Stimulated activated CD8-positive, alpha-beta memory T cell treated with anti-CD3 and anti-CD28 coated beads, Interleukin-15, amount 100 ng/mL, for 4 hours (primary cell): Measurements from ENCODE around the gene F8.
"Not testable (repeated sequence)": the region's sequence is repeated elsewhere in the genome, so short reads cannot be mapped to it uniquely, and the experiment has no call there.

ENCODE experiments used
- DNase-seq, 2 donors: peaks; one replicate each; pipeline ENCODE4 v3.0.0-alpha.2; 2020; ENCODE audit warnings: low read depth in 2 of 2

F8 gene

DNA sequence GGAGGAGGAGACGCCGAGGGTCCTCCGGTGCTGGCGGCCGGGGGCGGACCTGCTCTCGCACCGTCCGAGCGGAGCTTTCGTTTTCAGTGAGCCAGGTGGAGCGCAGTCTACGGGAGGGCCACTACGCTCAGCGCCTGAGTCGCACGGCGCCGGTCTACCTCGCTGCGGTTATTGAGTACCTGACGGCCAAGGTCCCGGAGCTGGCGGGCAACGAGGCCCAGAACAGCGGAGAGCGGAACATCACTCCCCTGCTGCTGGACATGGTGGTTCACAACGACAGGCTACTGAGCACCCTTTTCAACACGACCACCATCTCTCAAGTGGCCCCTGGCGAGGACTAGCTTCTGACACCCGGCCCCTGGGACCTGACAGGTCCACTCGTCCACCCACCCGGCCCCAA, 137.5 kb downstream of the F8 start:
- DNase-seq = not testable (repeated sequence)

DNA sequence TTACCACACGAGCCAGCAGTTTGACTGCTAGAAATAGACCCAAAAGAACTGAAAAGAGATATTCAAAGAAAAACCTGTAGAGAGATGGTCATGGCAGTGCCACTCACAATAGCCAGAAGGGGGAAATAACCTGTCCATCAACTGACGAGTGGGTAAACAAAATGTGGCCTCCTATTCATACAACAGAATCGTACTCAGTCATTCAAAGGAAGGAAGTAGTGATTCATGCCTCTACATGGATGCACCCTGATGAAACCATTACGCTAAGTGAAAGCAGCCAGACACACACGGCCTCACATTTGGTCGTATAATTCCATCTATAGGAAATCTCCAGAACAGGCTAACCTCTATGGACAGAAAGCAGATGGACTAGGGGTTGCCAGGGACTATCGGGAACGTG, 138.5 kb downstream of the F8 start:
- not testable (repeated sequence) for DNase-seq

DNA sequence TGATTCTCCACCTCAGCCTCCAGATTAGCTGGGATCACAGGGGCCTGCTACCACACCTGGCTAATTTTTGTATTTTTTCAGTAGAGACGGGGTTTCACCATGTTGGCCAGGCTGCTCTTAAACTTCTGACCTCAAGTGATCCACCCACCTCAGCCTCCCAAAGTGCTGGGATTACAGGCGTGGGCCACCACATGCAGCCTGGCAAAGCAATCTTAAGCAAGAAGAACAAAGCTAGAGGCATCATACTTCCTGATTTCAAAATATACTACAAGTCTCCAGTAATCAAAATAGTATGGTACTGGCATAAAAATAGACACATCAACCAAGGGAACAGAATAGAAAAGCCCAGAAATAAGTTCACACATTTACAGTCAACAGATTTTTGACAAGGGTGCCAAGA, 149.2 kb downstream of the F8 start:
- no peak for DNase-seq

DNA sequence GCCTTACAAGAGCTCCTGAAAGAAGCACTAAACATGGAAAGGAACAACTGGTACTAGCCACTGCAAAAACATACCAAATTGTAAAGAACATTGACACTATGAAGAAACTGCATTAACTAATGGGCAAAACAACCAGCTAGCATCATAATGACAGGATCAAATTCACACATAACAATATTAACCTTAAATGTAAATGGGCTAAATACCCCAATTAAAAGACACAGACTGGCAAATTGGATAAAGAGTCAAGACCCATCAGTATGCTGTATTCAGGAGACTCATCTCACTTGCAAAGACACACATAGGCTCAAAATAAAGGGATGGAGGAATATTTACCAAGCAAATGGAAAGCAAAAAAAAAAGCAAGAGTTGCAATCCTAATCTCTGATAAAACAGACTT, 154.0 kb downstream of the F8 start:
- not testable (repeated sequence) for DNase-seq

DNA sequence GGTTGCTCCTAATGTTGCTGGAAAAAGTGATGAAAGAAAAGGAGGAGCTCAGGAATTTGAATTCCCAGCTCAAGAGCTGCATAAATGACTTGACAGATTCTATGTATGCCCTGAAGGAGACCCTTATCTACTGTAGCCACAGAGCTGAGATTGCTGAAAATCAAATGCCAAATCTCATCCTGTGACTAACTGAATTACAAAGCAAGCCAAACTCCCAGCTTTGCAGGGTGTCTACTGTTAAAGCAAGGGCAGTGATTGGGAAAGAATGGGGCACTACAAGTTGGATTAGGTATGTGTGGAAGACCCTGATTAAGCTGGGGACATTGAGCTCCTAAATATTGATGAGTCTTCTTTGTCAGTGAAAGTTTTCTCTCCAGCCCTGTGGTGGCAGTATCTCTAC, 167.3 kb downstream of the F8 start:
- DNase-seq = no peak

DNA sequence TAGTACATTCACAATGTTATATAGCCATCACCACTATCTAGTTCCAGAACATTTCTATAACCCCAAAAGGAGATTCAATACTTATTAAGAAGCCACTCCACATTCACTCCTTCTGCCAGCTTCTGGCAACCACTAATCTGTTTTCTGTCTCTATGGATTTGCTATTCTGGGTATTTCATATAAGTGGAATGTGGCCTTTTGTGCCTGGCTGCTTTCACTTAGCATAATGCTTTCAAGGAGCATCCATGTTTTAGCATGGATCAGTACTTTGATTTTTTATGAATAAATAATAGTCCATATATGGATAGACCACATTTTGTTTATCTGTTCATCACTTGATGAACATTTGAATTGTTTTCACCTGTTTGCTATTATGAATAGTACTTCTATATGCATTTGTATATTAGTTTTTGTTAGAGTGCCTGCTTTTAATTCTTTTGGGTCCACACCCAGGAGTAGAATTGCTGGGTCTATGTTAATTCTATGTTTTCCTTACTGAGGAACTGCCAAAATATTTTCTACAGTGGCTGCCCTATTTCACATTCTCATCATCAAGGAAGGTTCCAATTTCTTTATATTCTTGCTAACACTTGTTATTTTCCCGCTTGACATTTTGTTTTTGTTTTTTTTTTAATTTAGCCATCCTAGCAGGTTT, 171.4 kb downstream of the F8 start:
- no peak for DNase-seq

DNA sequence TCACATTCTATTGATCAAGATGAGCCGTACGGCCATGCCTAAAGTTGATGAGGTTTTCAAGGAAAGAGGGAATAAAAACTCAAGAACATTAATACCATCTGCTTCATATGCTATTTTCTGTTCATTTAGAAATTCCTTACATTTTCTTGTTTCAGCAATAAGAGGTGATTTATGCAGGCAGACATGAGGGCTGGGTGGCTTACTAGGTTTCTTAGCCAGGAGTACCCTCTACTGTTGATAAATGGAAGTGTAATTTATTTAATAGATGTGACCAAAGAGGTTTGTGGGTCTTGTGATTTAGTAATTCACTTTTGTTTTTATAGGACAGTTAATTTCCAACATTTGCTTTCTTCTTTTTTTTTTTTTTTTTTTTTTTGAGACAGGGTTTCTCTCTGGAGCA, 181.7 kb downstream of the F8 start:
- DNase-seq = no peak

DNA sequence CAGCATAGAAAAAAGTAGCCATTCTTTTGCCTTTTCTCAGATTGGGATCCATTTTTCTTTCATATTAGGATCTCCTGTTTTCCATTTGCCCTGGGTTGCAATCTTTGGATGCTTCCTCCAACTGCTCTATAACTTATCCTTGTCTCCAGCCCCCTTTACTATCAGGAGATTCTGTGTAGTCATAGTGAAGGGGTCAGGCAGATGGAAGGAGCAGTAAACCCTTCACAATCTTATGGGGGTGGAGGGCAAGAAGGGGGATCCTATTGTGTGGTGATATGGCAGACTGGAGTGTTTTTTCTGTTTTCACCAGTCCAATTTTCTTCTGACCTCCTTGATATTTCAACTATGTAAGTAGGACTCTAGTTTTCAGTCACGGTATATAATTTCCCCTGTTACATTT, 186.4 kb downstream of the F8 start:
- DNase-seq = no peak

DNA sequence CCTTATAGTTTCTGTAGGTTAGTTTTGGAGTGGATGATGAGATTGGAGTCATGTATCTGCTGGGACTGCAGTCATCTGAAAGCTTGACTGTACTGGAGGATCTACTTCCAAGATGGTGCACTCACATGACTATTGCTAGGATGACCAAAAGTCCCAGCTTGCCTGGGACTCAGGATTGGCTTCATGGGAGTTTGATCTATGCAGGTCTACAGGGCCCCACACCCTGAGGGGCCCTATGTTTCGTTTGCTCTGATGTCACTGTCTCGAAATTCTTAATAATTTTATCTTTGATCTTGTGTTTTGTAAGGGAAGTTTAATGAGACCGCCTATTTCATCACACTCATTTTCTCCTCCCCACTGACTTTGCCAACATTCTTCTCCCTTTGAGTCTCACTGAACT, 188.0 kb downstream of the F8 start, which contains the start of gene SMIM9:
TSS of gene SMIM9 (minus strand) at position 101 of the 400 bp plus-strand sequence. CDS start 3,806 bp downstream, outside the sequence.
- DNase-seq = no peak

DNA sequence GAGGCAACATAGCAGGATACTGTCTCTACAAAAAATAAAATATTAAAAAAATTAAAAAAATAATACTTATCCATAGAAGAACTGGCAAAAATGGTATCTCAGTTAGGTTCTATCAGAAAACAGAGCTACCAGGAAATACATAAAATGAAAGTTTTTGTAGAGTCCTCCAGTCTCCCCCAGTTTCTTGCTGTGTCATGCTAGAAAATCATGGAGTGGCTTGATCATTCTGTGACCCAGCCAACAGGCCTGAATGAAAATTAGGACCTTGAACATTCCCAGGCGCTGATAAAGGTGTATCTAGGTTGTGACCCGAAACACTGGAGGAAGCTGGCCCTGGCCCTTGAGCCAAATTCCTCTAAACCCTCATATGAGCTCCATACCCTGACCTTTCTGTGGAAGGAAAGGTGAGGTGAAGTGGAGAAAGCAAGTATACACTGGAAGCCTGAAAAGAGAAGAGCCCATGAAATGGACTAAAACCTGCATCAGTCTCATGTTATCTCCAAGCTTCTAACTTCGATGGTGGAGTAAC, 188.7 kb downstream of the F8 start:
- DNase-seq = no peak

DNA sequence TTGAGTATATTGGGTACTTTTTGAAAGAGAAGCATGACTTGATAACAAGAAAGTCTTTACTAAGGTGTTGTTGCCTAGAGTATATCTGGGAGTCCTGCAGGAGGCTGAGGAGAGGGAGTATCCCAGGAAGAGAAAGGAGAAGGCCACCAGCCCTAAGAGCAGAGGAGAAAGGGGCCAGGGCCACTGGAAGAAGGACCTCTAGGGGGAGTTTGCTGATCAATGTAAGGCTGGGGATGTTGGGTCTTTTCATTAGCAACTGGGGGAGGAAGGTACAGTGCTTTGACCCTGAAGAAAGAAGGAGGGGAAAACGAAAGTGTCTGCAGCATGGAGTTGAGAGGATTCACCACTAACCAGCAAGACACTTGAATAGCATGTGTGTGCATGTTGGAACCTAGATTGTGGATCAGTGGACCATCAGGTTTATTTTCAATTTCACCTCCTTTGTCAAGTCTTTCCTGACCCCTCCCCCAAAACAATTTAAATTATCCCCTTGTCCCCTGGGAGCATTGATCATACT, 192.5 kb downstream of the F8 start:
- no peak for DNase-seq

DNA sequence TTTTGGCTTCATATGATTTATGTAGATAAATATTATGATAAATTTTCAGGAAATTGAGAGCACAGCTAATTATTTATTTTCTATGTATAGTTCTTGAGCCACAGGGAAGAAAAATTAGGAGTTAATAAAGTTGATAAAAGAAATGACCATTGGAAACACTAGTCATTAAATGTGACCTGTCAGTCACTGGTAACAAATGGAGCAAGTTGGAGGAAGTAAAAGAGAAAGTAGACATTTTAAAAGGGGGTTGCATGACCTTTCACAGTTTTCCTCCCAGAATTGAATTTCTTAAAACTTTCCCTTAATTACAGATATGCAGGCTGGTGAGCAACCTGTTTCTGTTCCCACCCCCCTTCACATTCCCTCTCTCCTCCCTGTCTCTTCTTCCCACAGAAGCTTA, 193.4 kb downstream of the F8 start:
- no peak for DNase-seq

DNA sequence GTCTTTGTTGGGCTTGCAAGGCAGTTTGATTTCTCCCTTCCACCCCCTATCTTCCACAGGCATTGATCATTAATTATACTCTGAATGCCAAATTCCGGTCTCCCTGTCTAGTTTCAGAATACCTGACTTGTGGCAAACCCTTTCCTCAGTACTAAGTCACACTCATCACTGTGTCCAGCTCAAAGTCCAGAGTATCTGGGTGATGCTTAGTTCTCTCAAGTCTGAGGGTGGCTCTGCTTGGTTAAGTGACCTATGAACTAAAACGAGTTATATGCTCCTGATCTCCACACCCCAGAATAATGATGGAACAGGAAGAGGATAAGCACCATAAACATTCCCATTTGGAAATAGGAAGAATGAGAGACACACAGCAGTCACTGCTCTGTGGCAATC, 194.5 kb downstream of the F8 start:
- DNase-seq = no peak

DNA sequence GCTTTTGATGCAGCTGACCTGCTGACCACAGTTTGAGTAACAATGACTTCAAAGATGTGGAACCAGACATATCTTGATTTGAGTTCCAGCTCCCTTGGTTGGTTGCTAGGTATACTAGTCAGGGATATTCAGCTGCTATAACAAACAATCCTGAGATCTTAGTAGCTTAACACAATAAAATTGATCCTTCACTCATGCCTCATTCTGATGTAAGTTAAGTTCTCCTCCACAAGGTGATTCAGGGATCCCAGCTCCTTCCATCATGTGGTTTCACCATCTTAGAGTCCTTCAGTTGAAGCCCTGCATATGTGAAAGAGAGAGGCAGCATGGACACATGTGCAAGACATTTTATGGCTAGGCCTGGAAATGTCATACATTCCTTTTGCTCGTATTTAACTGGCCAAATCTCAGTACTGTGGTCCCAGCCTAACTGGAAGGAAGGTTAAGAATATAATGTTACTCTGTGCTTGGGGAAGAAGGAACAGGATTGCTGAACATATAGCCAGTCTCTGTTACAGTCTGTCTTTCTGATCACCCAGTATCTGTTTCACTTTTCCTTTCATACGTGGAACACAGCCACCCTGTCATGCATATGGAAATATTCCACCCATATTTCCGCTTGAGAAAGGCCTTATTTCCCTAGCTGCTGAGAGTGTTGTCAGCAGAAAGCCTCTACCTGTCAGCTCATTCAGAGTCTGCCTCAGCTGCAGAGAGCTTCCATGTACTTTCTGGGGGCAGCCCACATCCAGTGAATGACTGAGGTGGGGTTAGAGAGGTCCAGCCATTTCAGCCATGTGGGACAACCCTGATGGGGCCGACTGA, 195.1 kb downstream of the F8 start:
- no peak for DNase-seq

DNA sequence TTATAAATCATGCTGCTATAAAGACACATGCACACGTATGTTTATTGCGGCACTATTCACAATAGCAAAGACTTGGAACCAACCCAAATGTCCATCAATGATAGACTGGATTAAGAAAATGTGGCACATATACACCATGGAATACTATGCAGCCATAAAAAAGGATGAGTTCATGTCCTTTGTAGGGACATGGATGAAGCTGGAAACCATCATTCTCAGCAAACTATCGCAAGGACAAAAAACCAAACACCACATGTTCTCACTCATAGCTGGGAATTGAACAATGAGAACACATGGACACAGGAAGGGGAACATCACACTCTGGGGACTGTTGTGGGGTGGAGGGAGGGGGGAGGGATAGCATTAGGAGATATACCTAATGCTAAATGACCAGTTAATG, 196.9 kb downstream of the F8 start:
- not testable (repeated sequence) for DNase-seq

DNA sequence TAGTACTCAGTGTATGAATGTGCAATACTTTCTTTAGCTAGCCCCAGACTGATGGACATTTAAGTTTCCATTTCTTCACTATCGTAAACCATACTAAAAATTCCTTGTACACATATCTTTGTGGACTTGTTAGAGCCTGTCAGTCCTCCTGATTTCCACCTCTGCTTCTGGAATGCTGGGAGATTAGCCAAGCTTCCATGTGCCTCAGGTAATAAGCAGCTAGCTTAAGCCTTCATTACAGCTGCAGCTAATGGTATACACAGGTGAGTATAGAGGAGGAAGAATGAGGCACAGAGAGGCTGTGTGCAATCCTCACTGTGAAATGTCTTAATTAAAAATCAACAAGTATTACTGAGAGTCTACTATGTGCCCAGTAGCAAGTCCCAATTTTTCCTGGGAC, 197.9 kb downstream of the F8 start:
- no peak for DNase-seq

DNA sequence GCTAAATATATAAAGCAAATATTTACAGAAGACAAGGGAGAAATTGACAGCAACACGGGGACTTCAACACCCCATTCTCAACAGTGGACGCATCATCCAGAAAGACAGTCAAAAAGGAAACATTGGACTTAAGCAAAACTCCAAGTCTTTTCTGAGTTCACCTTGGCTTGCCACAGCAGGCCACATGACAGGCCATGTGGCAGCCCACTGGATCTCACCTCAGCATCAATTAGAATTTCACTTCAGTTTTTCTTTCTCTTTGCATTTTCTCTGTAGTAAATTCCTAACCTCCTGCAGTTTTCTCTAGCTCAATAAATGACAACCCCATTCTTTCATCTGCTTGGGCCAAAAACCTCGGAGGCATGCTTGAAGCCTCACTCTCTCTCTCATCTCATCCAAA, 200.5 kb downstream of the F8 start:
- no peak for DNase-seq

DNA sequence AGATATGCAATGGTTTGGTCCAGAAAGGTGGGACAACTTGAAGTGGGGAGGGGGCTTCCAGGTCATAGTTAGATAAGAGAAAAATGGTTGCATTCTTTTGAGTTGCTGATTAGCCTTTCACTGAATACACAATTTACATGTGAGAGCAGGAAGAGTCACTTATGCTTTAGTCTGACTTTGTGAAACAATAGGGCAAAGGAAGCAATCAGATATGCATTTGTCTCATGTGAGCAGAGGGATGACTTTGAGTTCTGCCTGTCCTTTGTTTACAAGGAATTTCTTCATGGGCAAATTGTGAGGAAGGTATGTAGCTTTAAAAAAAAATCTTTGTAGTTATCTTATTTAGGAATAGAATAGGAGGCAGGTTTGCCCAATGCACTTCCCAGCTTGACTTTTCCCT, 201.0 kb downstream of the F8 start:
- no peak for DNase-seq

DNA sequence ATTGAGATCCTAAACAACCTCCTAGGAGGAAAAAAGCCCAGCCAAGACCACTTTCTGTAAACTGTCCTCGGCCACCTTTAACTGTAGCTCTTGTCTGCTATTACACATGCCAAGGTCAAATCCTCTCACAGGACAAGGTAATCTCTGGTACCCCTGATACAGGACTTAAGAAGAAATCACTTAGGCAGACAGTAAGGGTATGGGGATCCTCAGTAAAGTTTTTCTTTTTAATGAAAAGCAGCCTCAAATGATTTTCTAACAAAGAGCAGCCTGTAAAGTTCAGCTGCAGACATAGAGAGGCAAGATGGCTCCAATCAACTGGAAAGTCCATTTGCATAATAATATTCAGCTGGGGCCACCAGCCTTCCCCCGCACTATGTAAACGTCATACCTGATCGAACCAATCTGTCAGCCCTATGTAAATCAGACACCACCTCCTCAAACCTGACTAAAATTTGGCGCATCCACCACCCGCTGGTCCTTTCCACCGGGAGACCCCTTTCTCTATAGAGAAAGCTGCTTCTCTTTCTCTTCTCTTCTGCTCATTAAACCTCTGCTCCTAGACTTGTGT, 202.7 kb downstream of the F8 start:
- DNase-seq = no peak

DNA sequence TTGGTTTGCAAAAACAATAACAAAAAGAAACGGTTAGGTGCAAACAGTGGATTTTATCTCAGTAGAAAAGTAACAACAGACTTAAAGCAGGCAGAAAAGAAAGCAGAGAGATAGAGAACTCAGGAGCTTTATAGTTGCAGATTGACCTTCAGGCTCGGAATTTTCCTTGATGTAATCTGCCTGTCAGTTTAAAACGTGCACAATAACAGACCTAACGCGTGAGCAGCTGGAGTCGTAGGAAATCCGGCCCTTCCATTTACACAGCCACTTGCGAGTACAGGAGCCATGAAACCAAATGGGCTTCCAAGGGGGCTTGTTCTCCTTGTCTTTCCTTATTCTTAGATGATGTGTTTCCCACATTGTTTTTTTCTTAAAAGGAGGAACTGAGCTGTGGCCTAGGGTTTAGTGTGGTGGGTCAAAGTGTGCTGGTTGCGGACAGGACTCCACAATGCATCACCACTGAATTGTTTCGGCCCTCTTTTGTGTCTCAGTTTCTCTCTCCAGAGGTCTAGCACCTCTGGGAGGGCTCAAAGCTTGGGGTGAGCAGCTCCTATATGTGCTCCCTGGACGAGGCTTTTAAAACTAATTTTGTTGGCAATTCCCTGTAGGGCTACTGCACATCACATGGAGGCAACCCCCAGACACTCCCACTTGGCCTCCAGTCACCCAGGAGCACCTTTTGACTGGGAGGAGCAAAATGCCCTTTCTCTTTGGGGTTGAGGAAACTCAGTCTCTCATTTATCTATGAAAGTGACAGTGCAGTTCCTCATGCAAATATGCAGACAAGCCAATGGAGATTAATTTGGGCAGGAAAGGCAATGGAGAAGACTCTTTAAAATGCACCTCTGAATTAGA, 203.4 kb downstream of the F8 start:
- DNase-seq = no peak

DNA sequence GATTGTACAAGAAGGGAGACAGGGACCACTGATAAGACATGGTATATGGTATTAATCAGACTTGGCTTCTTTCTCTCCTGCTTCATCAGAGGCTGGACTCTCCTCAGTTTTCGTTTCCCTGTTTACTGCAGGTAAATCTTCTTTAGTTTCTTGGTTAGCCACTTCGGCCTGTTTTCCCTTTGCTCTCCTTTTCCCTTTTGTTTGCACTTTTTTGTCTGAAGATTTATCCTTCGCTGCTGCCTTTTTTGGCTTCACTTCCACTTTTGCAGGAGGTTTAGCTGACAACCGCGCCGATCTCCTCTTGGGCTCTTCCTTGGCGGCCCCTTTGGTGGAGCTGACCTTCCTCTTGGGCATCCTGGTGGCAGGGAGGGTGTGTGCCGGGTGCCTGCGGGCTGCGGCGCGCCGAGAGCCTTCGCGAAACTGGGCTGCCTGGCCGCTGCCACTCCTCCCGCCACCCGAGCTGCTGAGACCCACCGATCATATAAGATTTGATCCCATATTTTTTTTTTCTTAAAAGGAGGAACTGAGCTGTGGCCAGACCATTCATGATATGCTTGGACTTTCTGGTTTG, 205.4 kb downstream of the F8 start:
- not testable (repeated sequence) for DNase-seq
